ENCODE data around the gene TIGD2.

TIGD2 gene

GRCh38 chr4:89113415-89113814 is 2.1 kb downstream of the TIGD2 start:
- H3K9ac ChIP-seq (ENCODE audit: low read length), result no peak overlapping the region
- TF ChIP-seq EZH2phosphoT487 (conservative IDR thresholded peaks at IDR 0.05; ENCODE audit: low read length) (no peak), CTCF (IDR thresholded peaks at IDR 0.05; ENCODE audit: insufficient read depth, low read length, poor library complexity, severe bottlenecking) (no peak)
- H3K79me2 ChIP-seq (ENCODE audit: insufficient read depth, low read length), result no peaks in the 10 kb centered on the region
- no peak overlapping the region for H3K4me2 ChIP-seq (ENCODE audit: low read depth, low read length, poor library complexity, severe bottlenecking)
- no peak overlapping the region for H2AFZ ChIP-seq (ENCODE audit: low read depth, low read length, severe bottlenecking)
- no peaks in the 10 kb centered on the region for H3K9me3 ChIP-seq (ENCODE audit: insufficient read depth, low read length)
- no peak overlapping the region for H3K4me3 ChIP-seq (ENCODE audit: insufficient read depth, low read length, poor library complexity, severe bottlenecking)
- H4K20me1 ChIP-seq (ENCODE audit: low read depth, low read length), result no peaks in the 10 kb centered on the region
- no peaks in the 10 kb centered on the region for H3K9me2 ChIP-seq (replicated peaks; ENCODE audit: insufficient read depth, low read length)
- no peaks in the 10 kb centered on the region for H3K36me3 ChIP-seq (ENCODE audit: low read length)
- no peaks in the 10 kb centered on the region for H3K27me3 ChIP-seq (ENCODE audit: low read length)
- H3F3A ChIP-seq (ENCODE audit: insufficient read depth), result no peaks in the 10 kb centered on the region
- H3K27ac ChIP-seq (ENCODE audit: low read depth, low read length), result no peak overlapping the region

- Histone ChIP-seq H4K20me1 (ENCODE audit: low read depth, low read length) (no peaks in the 10 kb centered on the region), H3K4me3 (ENCODE audit: insufficient read depth, low read length, poor library complexity, severe bottlenecking) (no peak overlapping the region), H3K9me2 (replicated peaks; ENCODE audit: insufficient read depth, low read length) (no peaks in the 10 kb centered on the region), H3K79me2 (ENCODE audit: insufficient read depth, low read length) (no peaks in the 10 kb centered on the region), H2AFZ (ENCODE audit: low read depth, low read length, severe bottlenecking) (no peak overlapping the region), H3F3A (ENCODE audit: insufficient read depth) (no peaks in the 10 kb centered on the region), H3K27ac (ENCODE audit: low read depth, low read length) (no peak overlapping the region), H3K36me3 (ENCODE audit: low read length) (no peaks in the 10 kb centered on the region), H3K9ac (ENCODE audit: low read length) (no peak overlapping the region), H3K9me3 (ENCODE audit: insufficient read depth, low read length) (no peaks in the 10 kb centered on the region), H3K4me2 (ENCODE audit: low read depth, low read length, poor library complexity, severe bottlenecking) (no peak overlapping the region), H3K27me3 (ENCODE audit: low read length) (no peaks in the 10 kb centered on the region)
- TF ChIP-seq EZH2phosphoT487 (conservative IDR thresholded peaks at IDR 0.05; ENCODE audit: low read length) (no peak), CTCF (IDR thresholded peaks at IDR 0.05; ENCODE audit: insufficient read depth, low read length, poor library complexity, severe bottlenecking) (no peak)
Observed at GRCh38 chr4:89114100-89114499, 2.8 kb downstream of the TIGD2 start.

- TF ChIP-seq CTCF (IDR thresholded peaks at IDR 0.05; ENCODE audit: insufficient read depth, low read length, poor library complexity, severe bottlenecking) (no peak), EZH2phosphoT487 (conservative IDR thresholded peaks at IDR 0.05; ENCODE audit: low read length) (no peak)
- no peaks in the 10 kb centered on the region for H4K20me1 ChIP-seq (ENCODE audit: low read depth, low read length)
- no peak overlapping the region for H3K27ac ChIP-seq (ENCODE audit: low read depth, low read length)
- no peak overlapping the region for H3K9ac ChIP-seq (ENCODE audit: low read length)
- no peaks in the 10 kb centered on the region for H3F3A ChIP-seq (ENCODE audit: insufficient read depth)
- H3K36me3 ChIP-seq (ENCODE audit: low read length), result no peaks in the 10 kb centered on the region
- H3K9me3 ChIP-seq (ENCODE audit: insufficient read depth, low read length), result no peaks in the 10 kb centered on the region
- H3K4me2 ChIP-seq (ENCODE audit: low read depth, low read length, poor library complexity, severe bottlenecking), result no peak overlapping the region
- H3K9me2 ChIP-seq (replicated peaks; ENCODE audit: insufficient read depth, low read length), result no peaks in the 10 kb centered on the region
- H3K4me3 ChIP-seq (ENCODE audit: insufficient read depth, low read length, poor library complexity, severe bottlenecking), result no peak overlapping the region
- no peak overlapping the region for H2AFZ ChIP-seq (ENCODE audit: low read depth, low read length, severe bottlenecking)
- no peaks in the 10 kb centered on the region for H3K79me2 ChIP-seq (ENCODE audit: insufficient read depth, low read length)
- H3K27me3 ChIP-seq (ENCODE audit: low read length), result no peaks in the 10 kb centered on the region
Observed at GRCh38 chr4:89117115-89117514, 5.8 kb downstream of the TIGD2 start.
